Measurements from ENCODE around the gene MYCBPAP. TPM values are rescaled to one million over a fixed set of nuclear protein-coding genes. Genes with fewer than 3 reads are reported as not detected.

Gene MYCBPAP
- total RNA-seq, 4 donors from 2014 or later, result not detected

DNA sequence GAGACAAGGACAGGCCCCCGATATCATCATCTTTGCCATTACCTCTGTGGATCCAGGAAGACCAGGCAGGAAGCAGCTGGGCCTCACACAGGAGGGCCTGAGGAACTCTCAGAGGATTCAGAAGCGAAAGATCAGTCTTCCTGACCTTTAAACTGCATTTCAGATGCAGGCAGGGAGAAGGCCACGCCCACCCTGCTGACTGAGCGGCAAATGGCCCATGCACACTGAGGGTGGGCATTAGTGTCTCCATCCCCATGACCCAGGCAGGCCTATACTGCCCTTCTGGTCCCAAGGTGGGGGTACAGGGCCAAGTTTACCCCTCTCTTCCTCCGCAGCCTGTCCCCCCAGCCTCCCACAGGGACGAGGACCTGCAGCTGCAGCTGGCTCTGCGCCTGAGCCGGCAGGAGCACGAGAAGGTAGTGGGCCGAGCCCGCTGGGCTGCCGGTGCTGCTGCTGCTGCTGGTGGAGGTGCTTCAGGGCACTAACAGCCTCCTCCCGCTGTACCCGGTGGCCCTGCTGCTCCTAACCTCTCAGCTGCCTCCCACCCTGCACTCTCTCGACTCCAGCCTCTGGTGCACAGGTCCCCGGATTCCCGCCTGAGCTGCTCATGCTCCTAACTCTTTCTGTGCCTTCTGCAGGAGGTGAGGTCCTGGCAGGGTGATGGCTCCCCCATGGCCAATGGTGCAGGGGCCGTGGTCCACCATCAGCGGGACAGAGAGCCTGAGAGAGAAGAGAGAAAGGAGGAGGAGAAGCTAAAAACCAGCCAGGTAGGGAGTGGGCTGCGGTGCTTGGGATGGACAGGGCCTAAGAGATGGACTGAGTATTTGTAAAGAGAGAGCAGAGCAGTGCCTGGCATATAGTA is 30.5 kb downstream of the MYCBPAP start:
- Histone ChIP-seq H3K4me3 (no peak overlapping the region), H3K27ac (no peak overlapping the region), H3K4me1 (peaks cover 12 to 20% of the 10 kb centered on the region in 2 donors), H3K36me3 (no peaks in the 10 kb centered on the region), H3K9me3 (no peaks in the 10 kb centered on the region), H3K27me3 (no peaks in the 10 kb centered on the region)
- ATAC-seq, result no peak
- in situ Hi-C loops (cut with MboI; ENCODE audit: low sequenced_read_pairs in 4 of 4) (loop anchor here in 2 of 4 donors (25.0 kb wide), 2 partner anchors 99 to 299 kb away; partner anchors contain the start of genes ABCC3 (in 1 of the 2) and WFIKKN2 (in 1 of the 2)), intact Hi-C loops (cut with DNase I; ENCODE audit: low total_unique reads) (no loop called here)
- TF ChIP-seq, protein P1, sequence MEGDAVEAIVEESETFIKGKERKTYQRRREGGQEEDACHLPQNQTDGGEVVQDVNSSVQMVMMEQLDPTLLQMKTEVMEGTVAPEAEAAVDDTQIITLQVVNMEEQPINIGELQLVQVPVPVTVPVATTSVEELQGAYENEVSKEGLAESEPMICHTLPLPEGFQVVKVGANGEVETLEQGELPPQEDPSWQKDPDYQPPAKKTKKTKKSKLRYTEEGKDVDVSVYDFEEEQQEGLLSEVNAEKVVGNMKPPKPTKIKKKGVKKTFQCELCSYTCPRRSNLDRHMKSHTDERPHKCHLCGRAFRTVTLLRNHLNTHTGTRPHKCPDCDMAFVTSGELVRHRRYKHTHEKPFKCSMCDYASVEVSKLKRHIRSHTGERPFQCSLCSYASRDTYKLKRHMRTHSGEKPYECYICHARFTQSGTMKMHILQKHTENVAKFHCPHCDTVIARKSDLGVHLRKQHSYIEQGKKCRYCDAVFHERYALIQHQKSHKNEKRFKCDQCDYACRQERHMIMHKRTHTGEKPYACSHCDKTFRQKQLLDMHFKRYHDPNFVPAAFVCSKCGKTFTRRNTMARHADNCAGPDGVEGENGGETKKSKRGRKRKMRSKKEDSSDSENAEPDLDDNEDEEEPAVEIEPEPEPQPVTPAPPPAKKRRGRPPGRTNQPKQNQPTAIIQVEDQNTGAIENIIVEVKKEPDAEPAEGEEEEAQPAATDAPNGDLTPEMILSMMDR (IDR thresholded peaks at IDR 0.05 in 4 of 5, conservative IDR thresholded peaks at IDR 0.05 in 1 of 5), result no peak
- no peak for TF ChIP-seq POLR2A (IDR thresholded peaks at IDR 0.05)
- DNase-seq, result no peak

DNA sequence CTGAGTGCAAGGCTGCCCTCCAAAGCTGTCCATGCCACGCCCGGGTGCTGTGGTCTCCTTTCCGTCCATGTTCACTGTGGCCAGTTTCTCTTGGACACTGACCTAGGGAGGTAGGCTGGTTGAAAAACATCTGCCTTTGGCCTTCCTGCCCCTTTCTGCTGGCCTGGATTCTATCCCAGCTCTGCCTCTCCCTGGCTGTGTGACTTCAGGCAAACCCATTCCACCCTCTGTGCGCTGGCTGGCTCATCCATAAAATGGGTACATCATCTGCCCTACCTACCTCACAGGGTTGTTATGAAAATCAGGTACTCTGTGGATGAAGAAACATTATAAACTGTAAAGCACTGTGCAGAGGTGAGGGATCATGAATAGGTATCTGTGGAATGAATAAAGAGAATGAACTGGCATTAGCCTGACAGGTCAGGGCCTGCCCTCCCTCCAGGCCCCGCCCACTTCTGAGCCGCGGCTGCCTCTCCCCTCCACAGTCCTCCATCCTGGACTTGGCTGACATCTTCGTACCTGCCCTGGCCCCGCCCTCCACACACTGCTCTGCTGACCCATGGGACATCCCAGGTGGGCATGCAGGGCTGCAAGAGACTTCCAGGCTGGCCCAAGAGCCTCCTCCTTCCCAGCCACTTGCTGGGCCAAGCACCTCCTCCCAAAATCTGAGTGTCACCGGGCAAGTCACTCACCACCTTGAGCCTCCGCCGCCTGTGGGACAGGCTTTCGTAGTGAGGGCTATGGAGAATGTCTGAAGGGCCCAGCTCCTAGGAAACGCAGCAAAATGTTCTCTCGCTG is 31.7 kb downstream of the MYCBPAP start:
- in situ Hi-C loops (cut with MboI; ENCODE audit: low sequenced_read_pairs in 4 of 4) (loop anchor here (5.0 to 25.0 kb wide), 6 partner anchors 87 to 415 kb away; partner anchors contain the start of genes ABCC3 (in 1 of the 4) and WFIKKN2 (in 1 of the 4)), intact Hi-C loops (cut with DNase I; ENCODE audit: low total_unique reads) (loop anchor here (5.0 kb wide), 1 partner anchor 167 kb away; the partner anchor contains the start of gene ANKRD40)
- Histone ChIP-seq H3K36me3 (no peaks in the 10 kb centered on the region), H3K27me3 (no peaks in the 10 kb centered on the region), H3K9me3 (no peaks in the 10 kb centered on the region), H3K27ac (no peak overlapping the region), H3K4me1 (peaks cover 6 to 14% of the 10 kb centered on the region in 2 donors), H3K4me3 (no peak overlapping the region)
- TF ChIP-seq POLR2A (IDR thresholded peaks at IDR 0.05), result no peak
- TF ChIP-seq, protein P1 (IDR thresholded peaks at IDR 0.05 in 4 of 5, conservative IDR thresholded peaks at IDR 0.05 in 1 of 5), result no peak
- DNase-seq (no peak), ATAC-seq (no peak)

DNA sequence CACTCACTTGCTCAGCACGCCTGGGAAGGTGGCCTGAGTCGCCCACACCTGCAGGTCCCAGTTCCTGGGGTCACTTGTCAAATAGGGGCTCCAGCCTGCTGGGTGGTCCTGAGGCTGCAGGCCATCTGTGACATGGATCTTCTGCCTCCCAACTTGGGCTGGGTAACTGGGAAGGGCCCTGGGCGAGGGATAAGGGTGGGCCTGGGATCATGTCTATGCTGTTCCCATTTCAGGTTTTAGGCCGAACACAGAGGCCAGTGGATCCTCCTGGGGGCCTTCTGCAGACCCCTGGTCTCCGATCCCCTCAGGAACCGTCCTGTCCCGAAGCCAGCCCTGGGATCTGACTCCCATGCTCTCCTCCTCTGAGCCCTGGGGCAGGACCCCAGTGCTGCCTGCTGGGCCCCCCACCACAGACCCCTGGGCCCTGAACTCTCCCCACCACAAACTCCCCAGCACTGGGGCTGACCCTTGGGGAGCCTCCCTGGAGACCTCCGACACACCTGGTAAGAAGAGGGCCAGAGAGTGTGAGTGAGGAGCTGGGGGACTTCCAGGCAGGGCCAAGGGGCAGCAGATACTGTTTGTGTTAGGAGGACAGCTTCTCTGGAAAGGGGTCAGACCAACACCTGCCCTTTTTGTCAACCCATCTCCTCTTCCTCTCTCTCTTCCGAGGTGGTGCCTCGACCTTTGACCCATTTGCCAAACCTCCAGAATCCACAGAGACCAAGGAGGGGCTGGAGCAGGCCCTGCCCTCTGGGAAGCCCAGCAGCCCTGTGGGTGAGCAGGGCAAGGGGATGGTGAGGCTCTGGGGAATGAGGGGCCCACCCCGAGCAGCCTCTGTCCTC is 32.5 kb downstream of the MYCBPAP start:
- Histone ChIP-seq H3K36me3 (no peaks in the 10 kb centered on the region), H3K27ac (peak overlapping the region in 2 of 4 donors; percentile 64 to 80), H3K27me3 (no peaks in the 10 kb centered on the region), H3K4me1 (peaks cover 6 to 14% of the 10 kb centered on the region in 2 donors), H3K4me3 (peak overlapping the region in 1 of 4 donors; percentile 58), H3K9me3 (no peaks in the 10 kb centered on the region)
- TF ChIP-seq, protein P1 (IDR thresholded peaks at IDR 0.05 in 4 of 5, conservative IDR thresholded peaks at IDR 0.05 in 1 of 5), result no peak
- no peak for TF ChIP-seq POLR2A (IDR thresholded peaks at IDR 0.05)
- in situ Hi-C loops (cut with MboI; ENCODE audit: low sequenced_read_pairs in 4 of 4) (loop anchor here (5.0 to 25.0 kb wide), 6 partner anchors 87 to 414 kb away; partner anchors contain the start of genes ABCC3 (in 1 of the 4) and WFIKKN2 (in 1 of the 4)), intact Hi-C loops (cut with DNase I; ENCODE audit: low total_unique reads) (loop anchor here (5.0 kb wide), 1 partner anchor 167 kb away; the partner anchor contains the start of gene ANKRD40)
- DNase-seq (no peak), ATAC-seq (no peak)

DNA sequence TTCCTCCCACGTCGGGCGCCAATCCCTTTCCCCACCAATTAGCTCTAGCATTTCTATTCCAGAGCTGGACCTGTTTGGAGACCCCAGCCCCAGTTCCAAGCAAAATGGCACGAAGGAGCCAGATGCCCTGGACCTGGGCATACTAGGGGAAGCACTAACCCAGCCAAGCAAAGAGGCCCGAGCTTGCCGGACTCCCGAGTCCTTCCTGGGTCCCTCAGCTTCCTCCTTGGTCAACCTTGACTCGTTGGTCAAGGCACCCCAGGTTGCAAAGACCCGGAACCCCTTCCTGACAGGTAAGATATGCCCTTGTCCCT is 33.1 kb downstream of the MYCBPAP start:
- peak overlapping the region; percentile 64 to 80 (median 74) for H3K27ac ChIP-seq
- in situ Hi-C loops (cut with MboI; ENCODE audit: low sequenced_read_pairs in 4 of 4), result loop anchor here (5.0 to 25.0 kb wide), 6 partner anchors 86 to 413 kb away; partner anchors contain the start of genes ABCC3 (in 1 of the 4) and WFIKKN2 (in 1 of the 4)

More for the DNA sequence above, 33.1 kb downstream of the MYCBPAP start:
- ATAC-seq (peak in 1 of 2 donors; percentile 12), DNase-seq (no peak)
- peaks cover 6 to 15% of the 10 kb centered on the region in 2 donors for H3K4me1 ChIP-seq
- intact Hi-C loops (cut with DNase I; ENCODE audit: low total_unique reads), result loop anchor here (5.0 kb wide), 1 partner anchor 166 kb away; the partner anchor contains the start of gene ANKRD40
- H3K36me3 ChIP-seq, result no peaks in the 10 kb centered on the region
- TF ChIP-seq, protein P1 (IDR thresholded peaks at IDR 0.05 in 4 of 5, conservative IDR thresholded peaks at IDR 0.05 in 1 of 5), result no peak
- TF ChIP-seq POLR2A (IDR thresholded peaks at IDR 0.05), result no peak
- H3K27me3 ChIP-seq, result no peaks in the 10 kb centered on the region
- no peaks in the 10 kb centered on the region for H3K9me3 ChIP-seq
- H3K4me3 ChIP-seq, result peak overlapping the region; percentile 58 to 68 (median 66)
